T-cell (primary cell): Measurements from ENCODE around the gene TMEM185B. TPM values are rescaled to one million over a fixed set of nuclear protein-coding genes. Genes with fewer than 3 reads are reported as not detected.

Source experiments
- ATAC-seq, 4 experiments: fragments of 200-7000 bp in 3 of 4; fragments of 150-1000 bp in 1 of 4; cut with Tn5 transposase; replicated peaks in 1 of 4; 1 replicate in 3 of 4; 2 replicates in 1 of 4; pipeline ENCODE4 v1.10.0; 2021; ENCODE audit warnings: moderate library complexity in 3 of 4, mild to moderate bottlenecking in 2 of 4, moderate number of reproducible peaks in 1 of 4
- CTCF ChIA-PET, 2 donors: fragments of 300-600 bp; sonication (Branson Sonifier 250); formaldehyde crosslinking; loops; one replicate each; lab custom pipeline; 2022; ENCODE audit warnings: antibody characterized with exemption in 2 of 2; lab: Charles Lee
- POLR2A ChIA-PET, 2 donors: fragments of 300-600 bp; sonication (Branson Sonifier 250); formaldehyde crosslinking; loops; one replicate each; lab custom pipeline; 2022; ENCODE audit warnings: antibody characterized with exemption in 2 of 2; lab: Charles Lee
- DNase-seq, 35 experiments: peaks; one replicate each; pipeline versions ENCODE4 v3.0.0 to v3.0.0-alpha.2; 2013 to 2023
- H3K27ac ChIP-seq: one replicate; pipeline ENCODE4 v1.5.1; 2013; ENCODE audit warnings: low read length
- H3K27me3 ChIP-seq, 2 experiments: replicated peaks in 1 of 2; 1 replicate in 1 of 2; 2 replicates in 1 of 2; pipeline versions ENCODE4 v1.6.1 to v1.7.0; 2013; ENCODE audit warnings: low read length in 1 of 2, mixed read lengths in 1 of 2; ENCODE audit not compliant: control insufficient read depth in 2 of 2, insufficient read depth in 2 of 2; ENCODE audit errors: extremely low read depth in 1 of 2
- H3K36me3 ChIP-seq, 2 donors: 1 replicate in 1 of 2; 2 replicates in 1 of 2; pipeline versions ENCODE4 v1.6.1 to v1.7.0; 2013; ENCODE audit warnings: low read length in 1 of 2; ENCODE audit not compliant: control insufficient read depth in 2 of 2, insufficient read depth in 1 of 2; ENCODE audit errors: extremely low read depth in 1 of 2
- H3K4me1 ChIP-seq, 2 experiments: 1 replicate in 1 of 2; 2 replicates in 1 of 2; pipeline versions ENCODE4 v1.6.1 to v1.7.0; 2013; ENCODE audit warnings: low read length in 2 of 2, mixed read lengths in 1 of 2; ENCODE audit not compliant: insufficient read depth in 2 of 2, control insufficient read depth in 1 of 2; ENCODE audit errors: extremely low read depth in 1 of 2
- H3K4me3 ChIP-seq, 2 donors: 1 replicate in 1 of 2; 2 replicates in 1 of 2; pipeline versions ENCODE4 v1.5.1 to v1.7.0; 2013; ENCODE audit warnings: mild to moderate bottlenecking in 2 of 2, low read length in 1 of 2, moderate library complexity in 1 of 2; ENCODE audit not compliant: control insufficient read depth in 1 of 2; ENCODE audit errors: extremely low read depth in 1 of 2
- H3K9me3 ChIP-seq: 2 replicates; pipeline ENCODE4 v1.7.0; 2013
- H3K27ac Mint-ChIP-seq, 2 donors: one replicate each; pipeline ENCODE4 v1.8.0; 2020 to 2021; ENCODE audit warnings: mild to moderate bottlenecking in 2 of 2, mixed read lengths in 2 of 2
- H3K27me3 Mint-ChIP-seq, 2 donors: one replicate each; pipeline ENCODE4 v1.8.0; 2021 to 2022; ENCODE audit warnings: mixed read lengths in 2 of 2
- H3K36me3 Mint-ChIP-seq: one replicate; pipeline ENCODE4 v1.8.0; 2021; ENCODE audit warnings: mixed read lengths
- H3K4me1 Mint-ChIP-seq, 3 donors: one replicate each; pipeline ENCODE4 v1.8.0; 2020 to 2022; ENCODE audit warnings: mixed read lengths in 3 of 3, mild to moderate bottlenecking in 1 of 3
- H3K4me3 Mint-ChIP-seq, 3 donors: one replicate each; pipeline ENCODE4 v1.8.0; 2020 to 2022; ENCODE audit warnings: mild to moderate bottlenecking in 3 of 3, mixed read lengths in 3 of 3, moderate library complexity in 3 of 3
- H3K9me3 Mint-ChIP-seq, 3 donors: one replicate each; pipeline ENCODE4 v1.8.0; 2020 to 2022; ENCODE audit warnings: mixed read lengths in 3 of 3
- WGBS: methylation state at CpG from one replicate; pipeline ENCODE4 v1.1.5; 2013; ENCODE audit warnings: missing lambda C conversion rate; ENCODE audit not compliant: insufficient coverage; 5-methylcytosine and 5-hydroxymethylcytosine counted together
- total RNA-seq, 35 experiments: library from RNA in 6 of 35; stranded (reverse) in 6 of 35; fragments of 120-200 nt in 1 of 35; gene quantifications; one replicate each; pipeline versions ENCODE4 v1.2.1 to v1.2.4 and lab custom pipeline; 2013 to 2026

The TMEM185B gene
- total RNA-seq (10 to 100 TPM; 14.8 to 25.2 (median 21.9) TPM), total RNA-seq (lab: John Stamatoyannopoulos, UW) (35.8 to 166 (median 55.4) reads per million in 29 experiments)
- total RNA-seq (2013): 13.3 TPM

GRCh38 chr2:120223034-120223912 is at the start of gene TMEM185B:
TMEM185B (minus strand) TSS chr2:120223400; CDS start chr2:120222976, 424 bp downstream.
- Histone ChIP-seq H3K27me3 (no peaks in the 10 kb centered on the region), H3K36me3 (peaks cover 0 to 4% of the 10 kb centered on the region in 2 donors), H3K4me3 (peak within 1 kb of the TSS; percentile 67 to 73), H3K4me1 (peaks cover 2 to 35% of the 10 kb centered on the region in 2 experiments), H3K9me3 (no peaks in the 10 kb centered on the region), H3K27ac (peak within 1 kb of the TSS; percentile 78)
- Mint-ChIP-seq H3K27ac (peak within 1 kb of the TSS; percentile 89 to 92), H3K9me3 (peaks cover 0 to 3% (median 0%) of the 10 kb centered on the region in 3 donors), H3K36me3 (peaks cover 32% of the 10 kb centered on the region), H3K4me1 (peaks cover 67 to 69% (median 68%) of the 10 kb centered on the region in 3 donors), H3K27me3 (no peaks in the 10 kb centered on the region), H3K4me3 (peak within 1 kb of the TSS; percentile 77 to 84 (median 82))
- ATAC-seq: peak; percentile 92 to 96 (median 94)
- ChIA-PET POLR2A (interaction anchor here (0.6 to 1.1 kb wide), 6 partner anchors 8 to 115 kb away, joined by 3 to 10 read pairs (median 6); no protein-coding TSS in a partner anchor), CTCF (interaction anchor here (1.0 to 1.5 kb wide), 7 partner anchors 9 to 545 kb away, joined by 3 to 15 read pairs (median 7); partner anchors contain the start of gene RALB (in 1 of the 2))
- DNase-seq: peak; percentile 73 to 91 (median 83)
- WGBS: 2% methylated on average over 107 of the region's 108 CpGs

- Mint-ChIP-seq H3K9me3 (peaks cover 0 to 5% (median 5%) of the 10 kb centered on the region in 3 donors), H3K4me3 (no peak overlapping the region), H3K27ac (no peak overlapping the region), H3K4me1 (peaks cover 9 to 28% (median 25%) of the 10 kb centered on the region in 3 donors), H3K27me3 (no peaks in the 10 kb centered on the region), H3K36me3 (peaks cover 27% of the 10 kb centered on the region)
- no peaks in the 10 kb centered on the region for H3K9me3 ChIP-seq
- no peaks in the 10 kb centered on the region for H3K27me3 ChIP-seq
- no peaks in the 10 kb centered on the region for H3K36me3 ChIP-seq
- WGBS: 100% methylated on average over 1 of the region's 1 CpG
- no peak overlapping the region for H3K4me3 ChIP-seq
- H3K4me1 ChIP-seq: peaks cover 0 to 2% of the 10 kb centered on the region in 2 experiments
- DNase-seq (no peak), ATAC-seq (no peak)
- POLR2A ChIA-PET: no interaction called here
- no peak overlapping the region for H3K27ac ChIP-seq
- CTCF ChIA-PET: no interaction called here
Observed at GRCh38 chr2:120271711-120272379, 48.6 kb upstream of the TMEM185B start.

- Histone ChIP-seq H3K36me3 (no peaks in the 10 kb centered on the region), H3K9me3 (no peaks in the 10 kb centered on the region), H3K4me3 (no peak overlapping the region), H3K27me3 (no peaks in the 10 kb centered on the region), H3K27ac (no peak overlapping the region), H3K4me1 (no peaks in the 10 kb centered on the region)
- no CpG with 5 or more reads among the region's 1 CpG for WGBS
- DNase-seq (no peak), ATAC-seq (no peak)
- H3K4me3 Mint-ChIP-seq: no peak overlapping the region
- H3K9me3 Mint-ChIP-seq: no peaks in the 10 kb centered on the region
- ChIA-PET CTCF (interaction anchor here in 1 of 2 donors (1.1 kb wide), 1 partner anchor 93 kb away, joined by 4 read pairs; no protein-coding TSS in a partner anchor), POLR2A (no interaction called here)
- peaks cover 27% of the 10 kb centered on the region for H3K36me3 Mint-ChIP-seq
- no peaks in the 10 kb centered on the region for H3K27me3 Mint-ChIP-seq
- H3K4me1 Mint-ChIP-seq: peaks cover 18 to 32% (median 31%) of the 10 kb centered on the region in 3 donors
- H3K27ac Mint-ChIP-seq: no peak overlapping the region
Observed at GRCh38 chr2:120269816-120270215, 46.6 kb upstream of the TMEM185B start.

GRCh38 chr2:120269076-120269744 is 46.0 kb upstream of the TMEM185B start:
- H3K36me3 ChIP-seq: no peaks in the 10 kb centered on the region
- no peaks in the 10 kb centered on the region for H3K27me3 ChIP-seq
- peaks cover 22 to 34% (median 31%) of the 10 kb centered on the region in 3 donors for H3K4me1 Mint-ChIP-seq
- H3K9me3 Mint-ChIP-seq: no peaks in the 10 kb centered on the region
- peaks cover 27% of the 10 kb centered on the region for H3K36me3 Mint-ChIP-seq
- H3K4me3 Mint-ChIP-seq: no peak overlapping the region
- no peaks in the 10 kb centered on the region for H3K4me1 ChIP-seq
- no peak overlapping the region for H3K27ac ChIP-seq
- H3K27ac Mint-ChIP-seq: no peak overlapping the region
- no peak overlapping the region for H3K4me3 ChIP-seq
- ChIA-PET POLR2A (no interaction called here), CTCF (interaction anchor here in 1 of 2 donors (1.1 kb wide), 1 partner anchor 93 kb away, joined by 4 read pairs; no protein-coding TSS in a partner anchor)
- no peaks in the 10 kb centered on the region for H3K9me3 ChIP-seq
- no peak for ATAC-seq
- DNase-seq: no peak
- 89% methylated on average over 10 of the region's 11 CpGs for WGBS
- no peaks in the 10 kb centered on the region for H3K27me3 Mint-ChIP-seq

- Histone ChIP-seq H3K27me3 (no peaks in the 10 kb centered on the region), H3K9me3 (no peaks in the 10 kb centered on the region), H3K4me1 (peaks cover 0 to 2% of the 10 kb centered on the region in 2 experiments), H3K27ac (no peak overlapping the region), H3K4me3 (no peak overlapping the region), H3K36me3 (no peaks in the 10 kb centered on the region)
- H3K9me3 Mint-ChIP-seq: no peaks in the 10 kb centered on the region
- H3K4me1 Mint-ChIP-seq: peaks cover 22 to 32% (median 31%) of the 10 kb centered on the region in 3 donors
- 86% methylated on average over 4 of the region's 8 CpGs for WGBS
- no peak overlapping the region for H3K27ac Mint-ChIP-seq
- DNase-seq: no peak
- peaks cover 24% of the 10 kb centered on the region for H3K36me3 Mint-ChIP-seq
- ATAC-seq: no peak
- ChIA-PET CTCF (interaction anchor here in 1 of 2 donors (0.7 kb wide), 1 partner anchor 11 kb away, joined by 3 read pairs; no protein-coding TSS in a partner anchor), POLR2A (no interaction called here)
- no peak overlapping the region for H3K4me3 Mint-ChIP-seq
- no peaks in the 10 kb centered on the region for H3K27me3 Mint-ChIP-seq
Observed at GRCh38 chr2:120267348-120267747, 44.1 kb upstream of the TMEM185B start.
